HAP-1 (cell line): ENCODE results near the gene SH3TC1.

Experiments
- DNase-seq, 2 experiments: peaks; one replicate each; pipeline ENCODE4 v3.0.0-alpha.2; 2016 to 2020; ENCODE audit warnings: low spot score in 2 of 2
- H3K27me3 ChIP-seq: fragments of 250-450 bp; sonication (Bioruptor Pico); 2 replicates; pipeline ENCODE4 v1.5.1; 2020; ENCODE audit warnings: low read depth, mild to moderate bottlenecking, moderate library complexity
- H3K36me3 ChIP-seq: fragments of 250-450 bp; sonication (Bioruptor Pico); replicated peaks from 2 replicates; pipeline ENCODE4 v1.5.1; 2020; ENCODE audit warnings: mild to moderate bottlenecking
- H3K4me1 ChIP-seq: fragments of 250-450 bp; sonication (Bioruptor Pico); 2 replicates; pipeline ENCODE4 v1.5.1; 2020; ENCODE audit warnings: mild to moderate bottlenecking
- H3K4me3 ChIP-seq: fragments of 250-450 bp; sonication (Bioruptor Pico); 2 replicates; pipeline ENCODE4 v1.5.1; 2020; ENCODE audit warnings: mild to moderate bottlenecking, moderate library complexity
- H3K9me3 ChIP-seq: fragments of 250-450 bp; sonication (Bioruptor Pico); 2 replicates; pipeline ENCODE4 v1.5.1; 2020; ENCODE audit warnings: mild to moderate bottlenecking, moderate library complexity
- in situ Hi-C: fragments of 300-500 bp; cut with MboI; formaldehyde crosslinking; loops from 3 replicates; pipeline ENCODE4 v1.14.3; 2020; ENCODE audit warnings: low sequenced_read_pairs, inconsistent platforms, mixed read lengths

The SH3TC1 gene

DNA sequence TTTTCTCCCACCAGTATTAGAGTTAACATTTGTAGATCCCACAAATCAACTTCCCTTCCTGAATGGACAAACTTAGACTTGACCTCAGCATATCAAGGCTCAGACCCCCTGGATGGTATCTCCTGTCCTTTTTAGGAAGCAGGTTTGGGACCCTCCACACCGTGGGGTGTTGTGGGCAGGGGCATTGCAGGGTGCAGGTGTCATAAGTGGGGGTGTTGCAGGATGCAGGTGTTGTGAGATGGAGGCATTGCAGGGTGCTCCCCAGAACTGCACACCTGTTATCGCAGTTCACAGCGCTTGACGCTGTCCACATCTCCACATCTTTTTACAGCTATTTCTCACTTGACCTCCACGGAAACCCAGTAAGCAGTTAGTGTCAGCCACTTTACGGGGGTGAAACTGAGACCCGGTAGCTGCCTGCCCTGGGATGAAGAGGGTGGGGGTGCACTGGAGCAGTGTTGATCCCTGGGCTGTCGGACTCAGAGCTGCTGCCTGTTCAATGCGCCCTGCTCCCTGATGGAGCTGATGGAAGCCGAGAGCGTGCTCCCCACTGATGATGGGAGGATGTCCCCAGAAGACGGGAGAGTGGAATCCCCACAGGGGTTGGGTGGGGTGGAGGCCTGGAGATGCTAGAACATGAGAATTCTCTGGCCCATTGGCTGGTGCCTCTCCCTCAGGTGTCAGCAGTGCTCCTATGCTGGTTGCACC lies 25.3 kb downstream of the SH3TC1 start:
- H3K9me3 ChIP-seq: no peaks in the 10 kb centered on the region
- no peaks in the 10 kb centered on the region for H3K36me3 ChIP-seq
- no peaks in the 10 kb centered on the region for H3K27me3 ChIP-seq
- no peak overlapping the region for H3K4me3 ChIP-seq
- in situ Hi-C loops: no loop called here
- H3K4me1 ChIP-seq: peaks cover 8% of the 10 kb centered on the region
- no peak for DNase-seq

- Histone ChIP-seq H3K4me3 (no peak overlapping the region), H3K27me3 (no peaks in the 10 kb centered on the region), H3K4me1 (peaks cover 8% of the 10 kb centered on the region), H3K36me3 (no peaks in the 10 kb centered on the region), H3K9me3 (no peaks in the 10 kb centered on the region)
- in situ Hi-C loops: loop anchor here (25.0 kb wide), 1 partner anchor 362 kb away; the partner anchor contains the start of genes CPZ and GPR78
- DNase-seq: no peak
Observed at GRCh38 chr4:8224975-8225625, 26.0 kb downstream of the SH3TC1 start.

GRCh38 chr4:8225706-8226443 lies 26.8 kb downstream of the SH3TC1 start:
- H3K36me3 ChIP-seq: no peaks in the 10 kb centered on the region
- in situ Hi-C loops: loop anchor here (25.0 kb wide), 1 partner anchor 361 kb away; the partner anchor contains the start of genes CPZ and GPR78
- DNase-seq: no peak

DNA sequence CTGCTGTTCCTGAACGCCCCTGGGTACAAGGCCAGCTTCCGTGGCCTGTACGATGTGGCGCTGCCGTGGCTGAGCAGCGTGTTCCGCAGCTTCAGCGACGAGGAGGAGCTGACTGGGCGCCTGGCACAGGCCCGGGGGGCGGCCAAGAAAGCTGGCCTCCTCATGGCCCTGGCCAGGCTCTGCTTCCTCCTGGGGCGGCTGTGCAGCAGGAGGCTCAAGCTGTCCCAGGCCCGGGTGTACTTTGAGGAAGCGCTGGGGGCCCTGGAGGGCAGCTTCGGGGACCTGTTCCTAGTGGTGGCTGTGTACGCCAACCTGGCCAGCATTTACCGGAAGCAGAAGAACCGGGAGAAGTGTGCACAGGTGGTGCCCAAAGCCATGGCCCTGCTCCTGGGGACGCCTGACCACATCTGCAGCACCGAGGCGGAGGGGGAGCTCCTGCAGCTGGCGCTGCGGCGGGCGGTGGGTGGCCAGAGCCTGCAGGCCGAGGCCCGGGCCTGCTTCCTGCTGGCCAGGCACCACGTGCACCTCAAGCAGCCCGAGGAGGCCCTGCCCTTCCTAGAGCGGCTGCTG lies 28.2 kb downstream of the SH3TC1 start:
- no peaks in the 10 kb centered on the region for H3K36me3 ChIP-seq
- in situ Hi-C loops: loop anchor here (25.0 kb wide), 1 partner anchor 360 kb away; the partner anchor contains the start of genes CPZ and GPR78

More at GRCh38 chr4:8225706-8226443, 26.8 kb downstream of the SH3TC1 start:
- Histone ChIP-seq H3K4me1 (peaks cover 8% of the 10 kb centered on the region), H3K9me3 (no peaks in the 10 kb centered on the region), H3K4me3 (no peak overlapping the region), H3K27me3 (no peaks in the 10 kb centered on the region)

GRCh38 chr4:8227771-8228318 lies 28.8 kb downstream of the SH3TC1 start:
- Histone ChIP-seq H3K4me1 (no peaks in the 10 kb centered on the region; the same call in 1 of the 2 replicates), H3K27me3 (no peaks in the 10 kb centered on the region), H3K36me3 (no peaks in the 10 kb centered on the region), H3K4me3 (no peak overlapping the region), H3K9me3 (no peaks in the 10 kb centered on the region)
- in situ Hi-C loops: loop anchor here (25.0 kb wide), 1 partner anchor 359 kb away; the partner anchor contains the start of genes CPZ and GPR78
- no peak for DNase-seq

More for the DNA sequence above, 28.2 kb downstream of the SH3TC1 start:
- no peak for DNase-seq
- Histone ChIP-seq H3K27me3 (no peaks in the 10 kb centered on the region), H3K4me1 (no peaks in the 10 kb centered on the region; the same call in 1 of the 2 replicates), H3K9me3 (no peaks in the 10 kb centered on the region), H3K4me3 (no peak overlapping the region)

GRCh38 chr4:8228319-8229250 lies 29.5 kb downstream of the SH3TC1 start:
- Histone ChIP-seq H3K9me3 (no peaks in the 10 kb centered on the region), H3K4me3 (no peak overlapping the region), H3K4me1 (no peaks in the 10 kb centered on the region; the same call in 1 of the 2 replicates), H3K36me3 (no peaks in the 10 kb centered on the region), H3K27me3 (no peaks in the 10 kb centered on the region)
- DNase-seq: no peak
- in situ Hi-C loops: loop anchor here (25.0 kb wide), 1 partner anchor 359 kb away; the partner anchor contains the start of genes CPZ and GPR78

- no peaks in the 10 kb centered on the region for H3K27me3 ChIP-seq
- in situ Hi-C loops: loop anchor here (25.0 kb wide), 1 partner anchor 358 kb away; the partner anchor contains the start of genes CPZ and GPR78
- H3K9me3 ChIP-seq: no peaks in the 10 kb centered on the region
- DNase-seq: no peak
- H3K4me1 ChIP-seq: no peaks in the 10 kb centered on the region; the same call in 1 of the 2 replicates
- H3K36me3 ChIP-seq: no peaks in the 10 kb centered on the region
- no peak overlapping the region for H3K4me3 ChIP-seq
Observed at GRCh38 chr4:8229331-8229975, 30.4 kb downstream of the SH3TC1 start.

- DNase-seq: no peak
- H3K9me3 ChIP-seq: no peaks in the 10 kb centered on the region
- H3K36me3 ChIP-seq: no peaks in the 10 kb centered on the region
- H3K27me3 ChIP-seq: no peaks in the 10 kb centered on the region
- H3K4me1 ChIP-seq: no peaks in the 10 kb centered on the region; the same call in 1 of the 2 replicates
- H3K4me3 ChIP-seq: no peak overlapping the region
- in situ Hi-C loops: loop anchor here (25.0 kb wide), 1 partner anchor 357 kb away; the partner anchor contains the start of genes CPZ and GPR78
Observed at GRCh38 chr4:8230033-8230432, 30.9 kb downstream of the SH3TC1 start.

- in situ Hi-C loops: loop anchor here (25.0 kb wide), 1 partner anchor 356 kb away; the partner anchor contains the start of genes CPZ and GPR78
- DNase-seq: no peak
- Histone ChIP-seq H3K4me3 (no peak overlapping the region), H3K36me3 (no peaks in the 10 kb centered on the region), H3K9me3 (no peaks in the 10 kb centered on the region), H3K4me1 (no peaks in the 10 kb centered on the region; the same call in 1 of the 2 replicates), H3K27me3 (no peaks in the 10 kb centered on the region)
Observed at GRCh38 chr4:8230891-8231290, 31.8 kb downstream of the SH3TC1 start.

GRCh38 chr4:8231551-8232049 lies 32.5 kb downstream of the SH3TC1 start:
- Histone ChIP-seq H3K9me3 (no peaks in the 10 kb centered on the region), H3K36me3 (no peaks in the 10 kb centered on the region), H3K27me3 (no peaks in the 10 kb centered on the region), H3K4me1 (no peaks in the 10 kb centered on the region), H3K4me3 (no peak overlapping the region)
- DNase-seq: no peak
- in situ Hi-C loops: loop anchor here (25.0 kb wide), 1 partner anchor 356 kb away; the partner anchor contains the start of genes CPZ and GPR78

GRCh38 chr4:8232748-8233147 lies 33.7 kb downstream of the SH3TC1 start:
- no peaks in the 10 kb centered on the region for H3K4me1 ChIP-seq
- H3K36me3 ChIP-seq: no peaks in the 10 kb centered on the region
- no peak overlapping the region for H3K4me3 ChIP-seq
- no peak for DNase-seq
- in situ Hi-C loops: loop anchor here (25.0 kb wide), 1 partner anchor 355 kb away; the partner anchor contains the start of genes CPZ and GPR78
- no peaks in the 10 kb centered on the region for H3K9me3 ChIP-seq
- no peaks in the 10 kb centered on the region for H3K27me3 ChIP-seq
